HepG2 (cell line): ENCODE results near the gene C1R. TPM values are rescaled to one million over a fixed set of nuclear protein-coding genes. Genes with fewer than 3 reads are reported as not detected.

Source experiments
- CREB3 ChIP-seq: sonication (generic); formaldehyde crosslinking; IDR thresholded peaks from 2 replicates; pipeline ENCODE4 v1.5.0; 2020; ENCODE audit warnings: missing genetic modification reagents
- ELF1 ChIP-seq: sonication (generic); formaldehyde crosslinking; IDR thresholded peaks from 2 replicates; pipeline ENCODE4 v1.4.0; 2020; ENCODE audit warnings: missing genetic modification reagents
- ERF ChIP-seq: IDR thresholded peaks from 2 replicates; pipeline ENCODE4 v1.6.1; 2018; ENCODE audit warnings: missing biosample characterization, missing genetic modification reagents
- FOXA1 ChIP-seq, 2 experiments: fragments of 450-650 bp in 1 of 2; sonication (generic) in 1 of 2; formaldehyde crosslinking in 1 of 2; IDR thresholded peaks; 2 replicates each; pipeline versions ENCODE4 v1.4.0 to v1.6.1; 2016 to 2020; ENCODE audit warnings: missing genetic modification reagents in 1 of 2
- FOXK2 ChIP-seq: fragments of 450-650 bp; IDR thresholded peaks from 2 replicates; pipeline ENCODE4 v1.6.1; 2016
- GATAD2A ChIP-seq: IDR thresholded peaks from 2 replicates; pipeline ENCODE4 v1.6.1; 2016
- GPN1 ChIP-seq: sonication (generic); formaldehyde crosslinking; IDR thresholded peaks from 2 replicates; pipeline ENCODE4 v1.5.1; 2020; ENCODE audit warnings: missing genetic modification reagents, borderline replicate concordance
- HOXD1 ChIP-seq: sonication (generic); formaldehyde crosslinking; IDR thresholded peaks from 2 replicates; pipeline ENCODE4 v1.5.0; 2020; ENCODE audit warnings: missing genetic modification reagents
- KDM5A ChIP-seq: fragments of 200-600 bp; sonication (generic); IDR thresholded peaks from 2 replicates; pipeline ENCODE4 v1.7.0; 2018; ENCODE audit warnings: antibody characterized with exemption, mild to moderate bottlenecking, low read length, borderline replicate concordance
- KLF16 ChIP-seq, 2 experiments: sonication (generic) in 1 of 2; formaldehyde crosslinking in 1 of 2; IDR thresholded peaks; 2 replicates each; pipeline versions ENCODE4 v1.6.1 to v1.8.0; 2016 to 2023; ENCODE audit warnings: missing genetic modification reagents in 2 of 2, missing compliant biosample characterization in 1 of 2
- NFE2L2 ChIP-seq: fragments of 150-350 bp; IDR thresholded peaks from 2 replicates; pipeline ENCODE4 v1.6.1; 2014; ENCODE audit warnings: low read length
- NONO ChIP-seq, 2 experiments: fragments of 450-650 bp in 1 of 2; sonication (generic) in 1 of 2; formaldehyde crosslinking in 1 of 2; IDR thresholded peaks in 1 of 2; conservative IDR thresholded peaks in 1 of 2; 2 replicates each; pipeline versions ENCODE4 v1.6.1 to v1.8.0; 2017 to 2022; ENCODE audit warnings: mild to moderate bottlenecking in 1 of 2, missing genetic modification reagents in 1 of 2, moderate library complexity in 1 of 2
- PBX3 ChIP-seq: sonication (generic); formaldehyde crosslinking; IDR thresholded peaks from 2 replicates; pipeline ENCODE4 v1.8.1; 2023; ENCODE audit warnings: missing genetic modification reagents, inconsistent platforms, borderline replicate concordance
- REL ChIP-seq: sonication (generic); formaldehyde crosslinking; conservative IDR thresholded peaks from 2 replicates; pipeline ENCODE4 v1.8.0; 2022; ENCODE audit warnings: mild to moderate bottlenecking, missing genetic modification reagents, moderate library complexity
- RERE ChIP-seq: IDR thresholded peaks from 2 replicates; pipeline ENCODE4 v1.6.1; 2016; ENCODE audit warnings: low read depth, missing genetic modification reagents, missing compliant biosample characterization
- SRSF4 ChIP-seq: fragments of 200-400 bp; formaldehyde crosslinking; IDR thresholded peaks from one replicate; pipeline ENCODE4 v1.6.1; 2018; ENCODE audit warnings: mild to moderate bottlenecking, low read depth, low read length, moderate library complexity; ENCODE audit not compliant: poor library complexity, severe bottlenecking
- ZMYM3 ChIP-seq: sonication (generic); formaldehyde crosslinking; IDR thresholded peaks from 2 replicates; pipeline ENCODE4 v1.5.1; 2020; ENCODE audit warnings: mild to moderate bottlenecking, missing genetic modification reagents
- ZMYM4 ChIP-seq: sonication (generic); formaldehyde crosslinking; IDR thresholded peaks from 2 replicates; pipeline ENCODE4 v1.8.1; 2023; ENCODE audit warnings: mild to moderate bottlenecking, missing genetic modification reagents
- ZNF232 ChIP-seq: sonication (generic); formaldehyde crosslinking; IDR thresholded peaks from 2 replicates; pipeline ENCODE4 v1.4.0; 2020; ENCODE audit warnings: missing genetic modification reagents, borderline replicate concordance
- ZNF3 ChIP-seq: IDR thresholded peaks from 2 replicates; pipeline ENCODE4 v1.7.0; 2017; ENCODE audit warnings: inconsistent platforms
- ZNF331 ChIP-seq: sonication (generic); formaldehyde crosslinking; IDR thresholded peaks from 2 replicates; pipeline ENCODE4 v1.4.0; 2020; ENCODE audit warnings: missing genetic modification reagents
- ZNF556 ChIP-seq: sonication (generic); formaldehyde crosslinking; IDR thresholded peaks from 2 replicates; pipeline ENCODE4 v1.4.0; 2020; ENCODE audit warnings: mild to moderate bottlenecking, missing genetic modification reagents, borderline replicate concordance
- ZNF564 ChIP-seq: sonication (generic); formaldehyde crosslinking; IDR thresholded peaks from 2 replicates; pipeline ENCODE4 v1.8.1; 2023; ENCODE audit warnings: mild to moderate bottlenecking, missing genetic modification reagents
- polyA plus RNA-seq, 8 experiments: library from polyadenylated mRNA; depleted of rRNA in 3 of 8; stranded (reverse) in 7 of 8; unstranded in 1 of 8; fragments of >200 nt; fragmentation: Illumina TruSeq in 4 of 8; extraction: Trizol in 4 of 8; gene quantifications; 2 replicates each; pipeline versions ENCODE4 v1.2.1 to v1.2.3, GENCODE V29; 2011 to 2016; ENCODE audit warnings: low read depth in 4 of 8, missing spikeins in 1 of 8, mixed read lengths in 1 of 8; ENCODE audit not compliant: insufficient read depth in 1 of 8
- total RNA-seq, 5 experiments: library from RNA; depleted of rRNA; stranded (reverse); fragments of >200 nt; fragmentation: Illumina TruSeq; extraction: Trizol; gene quantifications; 2 replicates each; pipeline ENCODE4 v1.2.3, GENCODE V29; 2016; ENCODE audit warnings: low read depth in 1 of 5

C1R gene
- total and polyA plus RNA-seq, 2 of the 13 experiments (the other 11 are each of a cell fraction or from before 2014, with no cell fraction given) = 3.5 to 6.5 TPM

- TF ChIP-seq RERE (CRISPR knock-in tag) = no peak
- TF ChIP-seq GPN1 = no peak
- no peak for TF ChIP-seq PBX3 (CRISPR knock-in tag)
- peak; percentile 53; the same call in 1 of the 2 replicates for TF ChIP-seq ERF (CRISPR knock-in tag)
- TF ChIP-seq ZNF3 = no peak
- TF ChIP-seq ZMYM3 = peak; percentile 37; the same call in 1 of the 2 replicates
- TF ChIP-seq NFE2L2 = no peak
- peak; percentile 82 for TF ChIP-seq ZMYM4 (CRISPR knock-in tag)
- TF ChIP-seq ZNF556 (CRISPR knock-in tag) = peak; percentile 51; the same call in 1 of the 2 replicates
- peak; percentile 70 for TF ChIP-seq GATAD2A
- peak; percentile 70 for TF ChIP-seq ZNF331 (CRISPR knock-in tag)
- TF ChIP-seq SRSF4 = no peak
- peak in 1 of 2 experiments; percentile 13; a peak in 1 of 4 replicates for TF ChIP-seq KLF16 (CRISPR knock-in tag; IDR thresholded peaks at IDR 0.05)
- peak; percentile 25; the same call in 1 of the 2 replicates for TF ChIP-seq HOXD1
- 0 out of 2 replicates have a peak, but pooled peaks have one; percentile 26 for TF ChIP-seq ZNF564 (CRISPR knock-in tag)
- TF ChIP-seq ELF1 (CRISPR knock-in tag) = peak; percentile 56
- no peak for TF ChIP-seq CREB3 (CRISPR knock-in tag)
- TF ChIP-seq FOXA1 (IDR thresholded peaks at IDR 0.05) = no peak
- no peak for TF ChIP-seq FOXA1 (CRISPR knock-in tag; IDR thresholded peaks at IDR 0.05)
- TF ChIP-seq NONO (IDR thresholded peaks at IDR 0.05) = no peak
- TF ChIP-seq NONO (CRISPR knock-in tag; conservative IDR thresholded peaks at IDR 0.05) = peak; percentile 72; the same call in 1 of the 2 replicates
- TF ChIP-seq REL (CRISPR knock-in tag) = no peak
- TF ChIP-seq FOXK2 = no peak
- TF ChIP-seq ZNF232 (CRISPR knock-in tag) = no peak
- no peak; the same call in 1 of the 2 replicates for TF ChIP-seq KDM5A
Observed at GRCh38 chr12:7108003-7108795, 16.0 kb upstream of the C1R start (continued).
